ENCODE results near the gene CX3CR1.

DNA sequence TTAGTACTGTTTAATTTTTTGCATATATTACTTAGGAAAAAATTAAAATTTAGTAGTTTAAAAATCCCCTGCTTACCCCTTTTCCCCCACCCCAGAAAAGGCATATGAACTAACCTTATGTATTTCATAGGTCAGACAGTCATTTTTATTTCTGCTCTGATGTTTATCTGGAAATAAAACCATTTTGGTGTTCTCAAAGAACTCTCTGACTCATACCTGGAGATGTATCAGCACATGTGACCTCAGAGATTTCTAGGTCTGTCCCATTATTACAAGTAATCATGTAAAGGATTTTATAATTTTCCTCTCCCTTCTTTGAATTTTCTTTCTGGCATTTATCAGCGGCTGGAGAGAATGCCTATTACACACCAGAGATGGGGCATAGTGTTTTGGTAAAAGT lies 35.6 kb upstream of the CX3CR1 start:
- TF ChIP-seq, protein P1, sequence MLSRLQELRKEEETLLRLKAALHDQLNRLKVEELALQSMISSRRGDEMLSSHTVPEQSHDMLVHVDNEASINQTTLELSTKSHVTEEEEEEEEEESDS (CRISPR knock-in tag; IDR thresholded peaks at IDR 0.05), result no peak
- no peak for TF ChIP-seq ELF4 (CRISPR knock-in tag; IDR thresholded peaks at IDR 0.05)
- TF ChIP-seq, protein P2, sequence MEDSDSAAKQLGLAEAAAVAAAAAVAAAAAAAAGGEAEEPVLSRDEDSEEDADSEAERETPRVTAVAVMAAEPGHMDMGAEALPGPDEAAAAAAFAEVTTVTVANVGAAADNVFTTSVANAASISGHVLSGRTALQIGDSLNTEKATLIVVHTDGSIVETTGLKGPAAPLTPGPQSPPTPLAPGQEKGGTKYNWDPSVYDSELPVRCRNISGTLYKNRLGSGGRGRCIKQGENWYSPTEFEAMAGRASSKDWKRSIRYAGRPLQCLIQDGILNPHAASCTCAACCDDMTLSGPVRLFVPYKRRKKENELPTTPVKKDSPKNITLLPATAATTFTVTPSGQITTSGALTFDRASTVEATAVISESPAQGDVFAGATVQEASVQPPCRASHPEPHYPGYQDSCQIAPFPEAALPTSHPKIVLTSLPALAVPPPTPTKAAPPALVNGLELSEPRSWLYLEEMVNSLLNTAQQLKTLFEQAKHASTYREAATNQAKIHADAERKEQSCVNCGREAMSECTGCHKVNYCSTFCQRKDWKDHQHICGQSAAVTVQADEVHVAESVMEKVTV (CRISPR knock-in tag; IDR thresholded peaks at IDR 0.05), result no peak
- TF ChIP-seq MCM7 (IDR thresholded peaks at IDR 0.05), result no peak
- no peak for TF ChIP-seq RHOXF2B (CRISPR knock-in tag; conservative IDR thresholded peaks at IDR 0.05)
- TF ChIP-seq TARDBP (IDR thresholded peaks at IDR 0.05), result no peak
- no peak for TF ChIP-seq ZNF3 (CRISPR knock-in tag; IDR thresholded peaks at IDR 0.05)
- TF ChIP-seq YY1 (IDR thresholded peaks at IDR 0.05; ENCODE audit: borderline replicate concordance in 1 of 3, control insufficient read depth in 1 of 3, extremely low read depth in 1 of 3, insufficient read depth in 3 of 3, insufficient read length in 1 of 3, insufficient replicate concordance in 2 of 3, low read depth in 1 of 3, low read length in 2 of 3), result no peak
- TF ChIP-seq, protein P3, sequence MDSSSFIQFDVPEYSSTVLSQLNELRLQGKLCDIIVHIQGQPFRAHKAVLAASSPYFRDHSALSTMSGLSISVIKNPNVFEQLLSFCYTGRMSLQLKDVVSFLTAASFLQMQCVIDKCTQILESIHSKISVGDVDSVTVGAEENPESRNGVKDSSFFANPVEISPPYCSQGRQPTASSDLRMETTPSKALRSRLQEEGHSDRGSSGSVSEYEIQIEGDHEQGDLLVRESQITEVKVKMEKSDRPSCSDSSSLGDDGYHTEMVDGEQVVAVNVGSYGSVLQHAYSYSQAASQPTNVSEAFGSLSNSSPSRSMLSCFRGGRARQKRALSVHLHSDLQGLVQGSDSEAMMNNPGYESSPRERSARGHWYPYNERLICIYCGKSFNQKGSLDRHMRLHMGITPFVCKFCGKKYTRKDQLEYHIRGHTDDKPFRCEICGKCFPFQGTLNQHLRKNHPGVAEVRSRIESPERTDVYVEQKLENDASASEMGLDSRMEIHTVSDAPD (CRISPR knock-in tag; IDR thresholded peaks at IDR 0.05), result no peak
- no peak for TF ChIP-seq ZNF232 (CRISPR knock-in tag; IDR thresholded peaks at IDR 0.05)
- no peak for TF ChIP-seq ZNF354B (CRISPR knock-in tag; IDR thresholded peaks at IDR 0.05)
- TF ChIP-seq, protein P4, sequence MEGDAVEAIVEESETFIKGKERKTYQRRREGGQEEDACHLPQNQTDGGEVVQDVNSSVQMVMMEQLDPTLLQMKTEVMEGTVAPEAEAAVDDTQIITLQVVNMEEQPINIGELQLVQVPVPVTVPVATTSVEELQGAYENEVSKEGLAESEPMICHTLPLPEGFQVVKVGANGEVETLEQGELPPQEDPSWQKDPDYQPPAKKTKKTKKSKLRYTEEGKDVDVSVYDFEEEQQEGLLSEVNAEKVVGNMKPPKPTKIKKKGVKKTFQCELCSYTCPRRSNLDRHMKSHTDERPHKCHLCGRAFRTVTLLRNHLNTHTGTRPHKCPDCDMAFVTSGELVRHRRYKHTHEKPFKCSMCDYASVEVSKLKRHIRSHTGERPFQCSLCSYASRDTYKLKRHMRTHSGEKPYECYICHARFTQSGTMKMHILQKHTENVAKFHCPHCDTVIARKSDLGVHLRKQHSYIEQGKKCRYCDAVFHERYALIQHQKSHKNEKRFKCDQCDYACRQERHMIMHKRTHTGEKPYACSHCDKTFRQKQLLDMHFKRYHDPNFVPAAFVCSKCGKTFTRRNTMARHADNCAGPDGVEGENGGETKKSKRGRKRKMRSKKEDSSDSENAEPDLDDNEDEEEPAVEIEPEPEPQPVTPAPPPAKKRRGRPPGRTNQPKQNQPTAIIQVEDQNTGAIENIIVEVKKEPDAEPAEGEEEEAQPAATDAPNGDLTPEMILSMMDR (IDR thresholded peaks at IDR 0.05 in 2 of 3, conservative IDR thresholded peaks at IDR 0.05 in 1 of 3; ENCODE audit: insufficient read depth in 2 of 3, low read depth in 1 of 3, low read length in 3 of 3), result no peak
- no peak for TF ChIP-seq KAT7 (CRISPR knock-in tag; IDR thresholded peaks at IDR 0.05; ENCODE audit: borderline replicate concordance)
